Endothelial cell of umbilical vein (primary cell): ENCODE measurements around the gene LAMC3.

Experiments
- FOS ChIP-seq: IDR thresholded peaks from 2 replicates; pipeline ENCODE4 v1.6.1; 2011; ENCODE audit warnings: mild to moderate bottlenecking, low read length, moderate library complexity, borderline replicate concordance; ENCODE audit not compliant: insufficient read depth
- JUN ChIP-seq: IDR thresholded peaks from 2 replicates; pipeline ENCODE4 v1.6.1; 2011; ENCODE audit warnings: borderline replicate concordance, low read depth; ENCODE audit not compliant: insufficient read length, insufficient read depth
- MAX ChIP-seq: IDR thresholded peaks from 2 replicates; pipeline ENCODE4 v1.6.1; 2011; ENCODE audit not compliant: insufficient read depth, insufficient read length
- POLR2AphosphoS5 ChIP-seq: IDR thresholded peaks from 2 replicates; pipeline ENCODE4 v1.6.1; 2012; ENCODE audit warnings: low read depth, mild to moderate bottlenecking, control low read depth, low read length, moderate library complexity; ENCODE audit not compliant: insufficient read depth
- TF ChIP-seq, protein P1 (sequence below), 2 donors: IDR thresholded peaks; 1 replicate in 1 of 2; 2 replicates in 1 of 2; pipeline ENCODE4 v1.5.1; 2011; ENCODE audit warnings: low read length in 2 of 2, mild to moderate bottlenecking in 2 of 2, moderate library complexity in 2 of 2, control low read depth in 1 of 2, inconsistent platforms in 1 of 2, low read depth in 1 of 2; ENCODE audit not compliant: insufficient read depth in 1 of 2; ENCODE audit errors: extremely low read depth in 1 of 2

GRCh38 chr9:131001990-131002389, 7.0 kb upstream of the LAMC3 start:
- TF ChIP-seq POLR2AphosphoS5 (no peak), FOS (no peak), MAX (no peak), JUN (no peak)
- TF ChIP-seq, protein P1, sequence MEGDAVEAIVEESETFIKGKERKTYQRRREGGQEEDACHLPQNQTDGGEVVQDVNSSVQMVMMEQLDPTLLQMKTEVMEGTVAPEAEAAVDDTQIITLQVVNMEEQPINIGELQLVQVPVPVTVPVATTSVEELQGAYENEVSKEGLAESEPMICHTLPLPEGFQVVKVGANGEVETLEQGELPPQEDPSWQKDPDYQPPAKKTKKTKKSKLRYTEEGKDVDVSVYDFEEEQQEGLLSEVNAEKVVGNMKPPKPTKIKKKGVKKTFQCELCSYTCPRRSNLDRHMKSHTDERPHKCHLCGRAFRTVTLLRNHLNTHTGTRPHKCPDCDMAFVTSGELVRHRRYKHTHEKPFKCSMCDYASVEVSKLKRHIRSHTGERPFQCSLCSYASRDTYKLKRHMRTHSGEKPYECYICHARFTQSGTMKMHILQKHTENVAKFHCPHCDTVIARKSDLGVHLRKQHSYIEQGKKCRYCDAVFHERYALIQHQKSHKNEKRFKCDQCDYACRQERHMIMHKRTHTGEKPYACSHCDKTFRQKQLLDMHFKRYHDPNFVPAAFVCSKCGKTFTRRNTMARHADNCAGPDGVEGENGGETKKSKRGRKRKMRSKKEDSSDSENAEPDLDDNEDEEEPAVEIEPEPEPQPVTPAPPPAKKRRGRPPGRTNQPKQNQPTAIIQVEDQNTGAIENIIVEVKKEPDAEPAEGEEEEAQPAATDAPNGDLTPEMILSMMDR (IDR thresholded peaks at IDR 0.05; ENCODE audit: extremely low read depth in 1 of 2, insufficient read depth in 1 of 2, low read depth in 1 of 2, low read length in 2 of 2), result no peak
